ENCODE data around the gene RBL1.
"Not testable (repeated sequence)": the region's sequence is repeated elsewhere in the genome, so short reads cannot be mapped to it uniquely, and the experiment has no call there.

RBL1 gene

DNA sequence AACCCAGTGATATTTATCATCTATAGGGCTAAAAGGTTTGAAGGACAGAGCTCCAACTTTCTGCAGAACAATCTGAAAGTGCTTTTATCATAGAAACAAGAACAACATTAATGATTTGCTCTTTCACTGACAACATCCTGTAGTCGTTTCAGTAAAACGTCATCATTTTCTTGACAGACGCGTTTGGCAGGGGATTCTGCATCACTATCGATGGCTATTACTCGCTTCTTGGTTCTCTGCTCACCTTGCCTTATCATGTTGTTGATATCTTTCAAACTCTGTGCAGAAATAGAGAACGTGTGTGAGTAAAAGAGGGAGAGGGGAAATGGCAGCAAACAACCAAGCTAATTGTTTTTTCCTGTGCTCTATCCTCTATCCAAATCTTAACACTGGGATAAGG lies 97.1 kb downstream of the RBL1 start:
- TF ChIP-seq, protein P1, sequence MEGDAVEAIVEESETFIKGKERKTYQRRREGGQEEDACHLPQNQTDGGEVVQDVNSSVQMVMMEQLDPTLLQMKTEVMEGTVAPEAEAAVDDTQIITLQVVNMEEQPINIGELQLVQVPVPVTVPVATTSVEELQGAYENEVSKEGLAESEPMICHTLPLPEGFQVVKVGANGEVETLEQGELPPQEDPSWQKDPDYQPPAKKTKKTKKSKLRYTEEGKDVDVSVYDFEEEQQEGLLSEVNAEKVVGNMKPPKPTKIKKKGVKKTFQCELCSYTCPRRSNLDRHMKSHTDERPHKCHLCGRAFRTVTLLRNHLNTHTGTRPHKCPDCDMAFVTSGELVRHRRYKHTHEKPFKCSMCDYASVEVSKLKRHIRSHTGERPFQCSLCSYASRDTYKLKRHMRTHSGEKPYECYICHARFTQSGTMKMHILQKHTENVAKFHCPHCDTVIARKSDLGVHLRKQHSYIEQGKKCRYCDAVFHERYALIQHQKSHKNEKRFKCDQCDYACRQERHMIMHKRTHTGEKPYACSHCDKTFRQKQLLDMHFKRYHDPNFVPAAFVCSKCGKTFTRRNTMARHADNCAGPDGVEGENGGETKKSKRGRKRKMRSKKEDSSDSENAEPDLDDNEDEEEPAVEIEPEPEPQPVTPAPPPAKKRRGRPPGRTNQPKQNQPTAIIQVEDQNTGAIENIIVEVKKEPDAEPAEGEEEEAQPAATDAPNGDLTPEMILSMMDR (IDR thresholded peaks at IDR 0.05) = no peak
- no peaks in the 10 kb centered on the region for H3K4me1 Mint-ChIP-seq
- peaks cover 4% of the 10 kb centered on the region for H3K27me3 Mint-ChIP-seq (ENCODE audit: low read depth, poor library complexity)
- H3K36me3 Mint-ChIP-seq (ENCODE audit: low read depth) = peaks cover 85% of the 10 kb centered on the region
- H3K4me3 Mint-ChIP-seq = no peak overlapping the region
- H3K9me3 Mint-ChIP-seq = peaks cover 54% of the 10 kb centered on the region
- H3K27ac Mint-ChIP-seq = no peak overlapping the region
- no peak for DNase-seq

DNA sequence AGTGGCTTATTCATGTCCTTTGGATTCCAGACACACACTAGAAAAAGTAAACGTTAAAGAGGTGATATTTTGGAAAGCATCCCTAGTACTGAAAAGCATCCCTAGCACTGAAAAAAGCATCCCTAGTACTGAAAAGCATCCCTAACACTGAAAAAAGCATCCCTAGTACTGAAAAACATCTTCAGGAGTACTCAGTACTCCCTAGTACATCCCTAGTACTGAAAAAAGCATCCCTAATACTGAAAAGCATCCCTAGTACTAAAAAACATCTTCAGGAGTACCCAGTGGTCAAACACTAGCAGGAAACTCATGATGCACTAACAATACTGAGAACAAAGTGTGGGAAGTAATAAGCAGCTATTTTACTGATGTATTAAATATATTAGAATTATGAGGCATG lies 98.7 kb downstream of the RBL1 start:
- no peaks in the 10 kb centered on the region for H3K4me1 Mint-ChIP-seq
- H3K9me3 Mint-ChIP-seq = peaks cover 58% of the 10 kb centered on the region

DNA sequence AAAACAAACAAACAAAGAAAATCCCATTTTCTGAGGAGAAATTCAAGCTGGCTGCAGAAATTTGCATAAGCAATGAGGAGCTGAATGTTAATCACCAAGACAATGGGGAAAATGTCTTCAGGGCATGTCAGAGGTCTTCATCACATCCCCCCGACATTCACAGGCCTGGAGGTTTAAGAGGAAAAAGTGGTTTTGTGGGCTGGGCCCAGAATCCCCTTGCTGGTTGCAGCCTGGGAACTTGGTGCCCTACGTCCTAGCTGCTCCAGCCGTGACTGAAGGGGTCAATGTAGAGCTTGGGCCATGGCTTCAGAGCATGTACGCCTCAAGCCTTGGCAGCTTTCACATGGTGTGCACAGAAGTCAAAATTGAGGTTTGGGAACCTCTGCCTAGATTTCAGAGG lies 101.6 kb downstream of the RBL1 start:
- Mint-ChIP-seq H3K36me3 (ENCODE audit: low read depth) (peaks cover 67% of the 10 kb centered on the region), H3K9me3 (peaks cover 49% of the 10 kb centered on the region)
- H3K27ac Mint-ChIP-seq; H3K4me3 Mint-ChIP-seq; H3K4me1 Mint-ChIP-seq; H3K27me3 Mint-ChIP-seq (ENCODE audit: low read depth, poor library complexity); DNase-seq: not testable (repeated sequence)

More for the DNA sequence above, 98.7 kb downstream of the RBL1 start:
- no peak for DNase-seq
- H3K36me3 Mint-ChIP-seq (ENCODE audit: low read depth) = peaks cover 81% of the 10 kb centered on the region
- H3K4me3 Mint-ChIP-seq = no peak overlapping the region
- TF ChIP-seq, protein P1 (IDR thresholded peaks at IDR 0.05) = no peak
- no peak overlapping the region for H3K27ac Mint-ChIP-seq
- peaks cover 4% of the 10 kb centered on the region for H3K27me3 Mint-ChIP-seq (ENCODE audit: low read depth, poor library complexity)

DNA sequence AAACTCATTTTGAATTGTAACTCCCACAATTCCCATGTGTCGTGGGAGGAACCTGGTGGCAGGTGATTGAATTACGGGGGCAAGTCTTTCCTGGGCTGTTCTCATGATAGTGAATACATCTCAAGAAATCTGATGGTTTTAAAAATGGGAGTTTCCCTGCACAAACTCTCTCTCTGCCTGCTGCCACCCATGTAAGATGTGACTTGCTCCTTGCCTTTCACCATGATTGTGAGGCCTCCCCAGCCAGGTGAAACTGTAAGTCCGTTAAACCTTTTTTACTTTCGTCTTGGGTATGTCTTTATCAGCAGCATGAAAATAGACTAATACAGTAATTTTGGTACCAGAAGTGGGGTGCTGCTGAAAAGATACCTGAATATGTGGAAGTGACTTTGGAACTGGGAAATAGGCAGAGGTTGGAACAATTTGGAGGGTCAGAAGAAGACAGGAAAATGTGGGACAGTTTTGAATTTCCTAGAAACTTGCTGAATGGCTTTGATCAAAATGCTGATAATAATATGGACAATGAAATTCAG lies 102.9 kb downstream of the RBL1 start:
- Mint-ChIP-seq H3K9me3 (peaks cover 40% of the 10 kb centered on the region), H3K4me1 (peaks cover 15% of the 10 kb centered on the region), H3K27me3 (ENCODE audit: low read depth, poor library complexity) (peaks cover 6% of the 10 kb centered on the region), H3K4me3 (no peak overlapping the region), H3K36me3 (ENCODE audit: low read depth) (peaks cover 53% of the 10 kb centered on the region), H3K27ac (no peak overlapping the region)
- DNase-seq = no peak
- TF ChIP-seq, protein P1 (IDR thresholded peaks at IDR 0.05) = no peak

DNA sequence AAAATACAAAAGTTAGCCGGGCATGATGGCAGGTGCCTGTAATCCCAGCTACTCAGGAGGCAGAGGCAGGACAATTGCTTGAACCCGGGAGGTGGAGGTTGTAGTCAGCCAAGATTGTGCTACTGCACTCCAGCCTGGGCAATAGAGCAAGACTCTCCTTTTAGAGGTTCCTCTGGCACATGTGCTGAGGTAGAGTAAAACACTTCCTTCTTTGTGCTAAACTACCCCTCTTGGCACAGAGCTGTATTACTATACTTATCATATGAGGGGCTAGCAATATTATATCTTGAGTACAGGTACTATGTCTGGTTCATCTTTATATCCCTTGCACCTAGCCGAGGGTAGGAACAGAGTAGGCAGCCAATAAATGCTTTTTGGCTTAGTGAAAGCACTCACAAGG lies 104.1 kb downstream of the RBL1 start:
- Mint-ChIP-seq H3K27ac (no peak overlapping the region), H3K27me3 (ENCODE audit: low read depth, poor library complexity) (peaks cover 6% of the 10 kb centered on the region), H3K4me1 (peaks cover 15% of the 10 kb centered on the region), H3K9me3 (peaks cover 35% of the 10 kb centered on the region), H3K36me3 (ENCODE audit: low read depth) (peaks cover 42% of the 10 kb centered on the region), H3K4me3 (no peak overlapping the region)
- DNase-seq = no peak
- TF ChIP-seq, protein P1 (IDR thresholded peaks at IDR 0.05) = no peak

DNA sequence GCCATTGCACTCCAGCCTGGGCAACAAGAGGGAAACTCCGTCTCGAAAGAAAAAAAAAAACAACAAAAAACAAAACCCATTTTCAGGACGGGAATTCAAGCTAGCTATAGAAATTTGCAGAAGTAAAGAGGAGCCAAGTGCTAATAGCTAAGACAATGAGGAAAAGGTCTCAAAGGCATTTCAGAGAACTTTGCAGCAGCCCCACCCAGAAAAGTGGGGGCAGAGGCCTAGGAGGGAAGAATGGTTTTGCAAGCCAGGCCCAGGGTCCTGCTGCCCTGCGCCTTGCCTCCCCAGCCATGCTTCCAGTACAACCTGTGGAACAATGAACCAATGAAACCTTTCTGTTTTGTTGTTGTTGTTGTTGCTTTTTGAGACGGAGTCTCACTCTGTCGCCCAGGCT lies 106.0 kb downstream of the RBL1 start:
- Mint-ChIP-seq H3K36me3 (ENCODE audit: low read depth) (peaks cover 23% of the 10 kb centered on the region), H3K4me3 (no peak overlapping the region), H3K27ac (no peak overlapping the region), H3K27me3 (ENCODE audit: low read depth, poor library complexity) (peaks cover 7% of the 10 kb centered on the region), H3K9me3 (peaks cover 21% of the 10 kb centered on the region), H3K4me1 (peaks cover 15% of the 10 kb centered on the region)
- DNase-seq = no peak
- TF ChIP-seq, protein P1 (IDR thresholded peaks at IDR 0.05) = no peak

Data from nephron progenitor cell (in vitro differentiated cells).